HG02938 (cell line): ENCODE measurements around the gene OPRL1.

Experiments used
- ATAC-seq: cut with Tn5 transposase; IDR thresholded peaks from one replicate; pipeline ENCODE4 v1.9.1; 2021; ENCODE audit warnings: mild to moderate bottlenecking, moderate library complexity; ENCODE audit not compliant: unreplicated experiment

OPRL1 gene

GRCh38 chr20:64101731-64102621 is 22.1 kb downstream of the OPRL1 start:
- ATAC-seq = no peak

GRCh38 chr20:64102647-64103354 is 22.9 kb downstream of the OPRL1 start:
- no peak for ATAC-seq

- no peak for ATAC-seq
These were observed 24.2 kb downstream of the OPRL1 start for GRCh38 chr20:64103871-64104666.

- ATAC-seq = no peak
These were observed 25.0 kb downstream of the OPRL1 start for GRCh38 chr20:64104667-64105451.

GRCh38 chr20:64105846-64106434 is 26.1 kb downstream of the OPRL1 start:
- ATAC-seq = no peak

GRCh38 chr20:64106435-64106961 is 26.6 kb downstream of the OPRL1 start:
- ATAC-seq = no peak

- ATAC-seq = no peak
These were observed 27.3 kb downstream of the OPRL1 start, which contains the start of gene NPBWR2 for GRCh38 chr20:64106981-64107735. TSS of gene NPBWR2 (minus strand) at chr20:64107565. CDS start at chr20:64106831, 734 bp downstream.

GRCh38 chr20:64107736-64108457 is 28.0 kb downstream of the OPRL1 start:
- ATAC-seq = no peak

GRCh38 chr20:64108731-64109681 is 29.1 kb downstream of the OPRL1 start:
- no peak for ATAC-seq

- ATAC-seq = no peak
These were observed 30.0 kb downstream of the OPRL1 start for GRCh38 chr20:64109831-64110391.

- ATAC-seq = no peak
These were observed 30.7 kb downstream of the OPRL1 start for GRCh38 chr20:64110411-64111068.

GRCh38 chr20:64111841-64112641 is 32.2 kb downstream of the OPRL1 start:
- no peak for ATAC-seq

- no peak for ATAC-seq
These were observed 33.0 kb downstream of the OPRL1 start for GRCh38 chr20:64112691-64113443.

GRCh38 chr20:64113444-64113775 is 33.5 kb downstream of the OPRL1 start:
- no peak for ATAC-seq

GRCh38 chr20:64113796-64114355 is 34.0 kb downstream of the OPRL1 start:
- ATAC-seq = no peak
